SK-N-SH (cell line): Measurements from ENCODE around the gene XK. TPM values are rescaled to one million over a fixed set of nuclear protein-coding genes. Genes with fewer than 3 reads are reported as not detected.

Source experiments
- CTCF ChIA-PET: fragments of 300-600, 350-600 bp; formaldehyde crosslinking; extraction: SDS; loops from one replicate; lab custom pipeline; 2021; lab: Yijun Ruan, JAX
- POLR2A ChIA-PET: fragments of 350-600 bp; sonication (Branson Sonifier 250); formaldehyde crosslinking; extraction: SDS; loops from one replicate; lab custom pipeline; 2020; ENCODE audit warnings: antibody characterized with exemption, inconsistent platforms; lab: Yijun Ruan, JAX
- DNase-seq: peaks from one replicate; pipeline ENCODE4 v3.0.0; 2012
- H2AFZ ChIP-seq: fragments of 200-600 bp; sonication (generic); 2 replicates; pipeline ENCODE4 v1.8.1; 2016; ENCODE audit warnings: antibody characterized with exemption, mild to moderate bottlenecking, low read depth
- H3F3A ChIP-seq: fragments of 200-600 bp; sonication (generic); replicated peaks from 2 replicates; pipeline ENCODE3; 2016; ENCODE audit warnings: antibody characterized with exemption, mild to moderate bottlenecking; ENCODE audit not compliant: insufficient read depth
- H3K27ac ChIP-seq, 2 experiments: fragments of 200-500 bp in 1 of 2; fragments of 200-600 bp in 1 of 2; sonication (Bioruptor generic) in 1 of 2; sonication (generic), shearing (Covaris generic) in 1 of 2; 2 replicates each; pipeline versions ENCODE4 v1.5.1 to v1.6.1; 2014 to 2016; ENCODE audit warnings: low read depth in 2 of 2, inconsistent platforms in 1 of 2, low read length in 1 of 2, mild to moderate bottlenecking in 1 of 2, mixed read lengths in 1 of 2
- H3K27me3 ChIP-seq: fragments of 200-600 bp; sonication (generic), shearing (Covaris generic); 2 replicates; pipeline ENCODE4 v1.6.1; 2016; ENCODE audit warnings: mixed run types; ENCODE audit not compliant: insufficient read depth
- H3K36me3 ChIP-seq, 2 experiments: fragments of 200-500 bp in 1 of 2; fragments of 200-600 bp in 1 of 2; sonication (Bioruptor generic) in 1 of 2; sonication (generic) in 1 of 2; replicated peaks in 1 of 2; 2 replicates each; pipeline versions ENCODE3 to v1.5.1; 2014 to 2016; ENCODE audit warnings: low read length in 1 of 2, mild to moderate bottlenecking in 1 of 2; ENCODE audit not compliant: insufficient read depth in 2 of 2, control insufficient read depth in 1 of 2
- H3K4me1 ChIP-seq, 2 experiments: fragments of 200-500 bp in 1 of 2; fragments of 200-600 bp in 1 of 2; sonication (Bioruptor generic) in 1 of 2; sonication (generic), shearing (Covaris generic) in 1 of 2; 2 replicates each; pipeline versions ENCODE4 v1.5.1 to v1.6.1; 2014 to 2016; ENCODE audit warnings: low read depth in 1 of 2, low read length in 1 of 2, mixed run types in 1 of 2; ENCODE audit not compliant: insufficient read depth in 2 of 2, control insufficient read depth in 1 of 2
- H3K4me2 ChIP-seq: fragments of 200-600 bp; sonication (generic), shearing (Covaris generic); 2 replicates; pipeline ENCODE4 v1.6.1; 2017; ENCODE audit warnings: mixed run types
- H3K4me3 ChIP-seq, 2 experiments: fragments of 200-500 bp in 1 of 2; fragments of 200-600 bp in 1 of 2; sonication (Bioruptor generic) in 1 of 2; sonication (generic), shearing (Covaris generic) in 1 of 2; 2 replicates each; pipeline versions ENCODE4 v1.5.1 to v1.8.1; 2014 to 2016; ENCODE audit warnings: low read depth in 2 of 2, inconsistent platforms in 1 of 2, low read length in 1 of 2, mild to moderate bottlenecking in 1 of 2, mixed read lengths in 1 of 2, moderate library complexity in 1 of 2
- H3K79me2 ChIP-seq: fragments of 200-600 bp; sonication (generic); 2 replicates; pipeline ENCODE4 v1.8.1; 2017; ENCODE audit warnings: mild to moderate bottlenecking; ENCODE audit not compliant: insufficient read depth
- H3K9ac ChIP-seq: fragments of 200-600 bp; sonication (generic); 2 replicates; pipeline ENCODE4 v1.6.1; 2017; ENCODE audit warnings: mixed run types
- H3K9me2 ChIP-seq: fragments of 200-600 bp; sonication (generic); 2 replicates; pipeline ENCODE4 v1.6.1; 2017; ENCODE audit warnings: mixed run types
- H3K9me3 ChIP-seq: fragments of 200-600 bp; sonication (generic); 2 replicates; pipeline ENCODE4 v1.6.1; 2017; ENCODE audit warnings: mixed run types, mild to moderate bottlenecking, moderate library complexity
- H4K20me1 ChIP-seq: fragments of 200-600 bp; sonication (generic); 2 replicates; pipeline ENCODE4 v1.6.1; 2017; ENCODE audit warnings: mild to moderate bottlenecking, mixed run types; ENCODE audit not compliant: insufficient read depth
- CHD2 ChIP-seq: fragments of 150-350 bp; IDR thresholded peaks from 2 replicates; pipeline ENCODE4 v1.6.1; 2018; ENCODE audit warnings: low read length; ENCODE audit not compliant: partially characterized antibody
- ELF1 ChIP-seq: IDR thresholded peaks from 2 replicates; pipeline ENCODE4 v1.4.0; 2012
- EP300 ChIP-seq, 2 experiments: IDR thresholded peaks; 2 replicates each; pipeline versions ENCODE4 v1.4.0 to v1.6.1; 2012; ENCODE audit warnings: borderline replicate concordance in 1 of 2, low read depth in 1 of 2, low read length in 1 of 2
- FOSL2 ChIP-seq: IDR thresholded peaks from 2 replicates; pipeline ENCODE4 v1.4.0; 2012; ENCODE audit warnings: low read depth, mild to moderate bottlenecking, moderate library complexity, borderline replicate concordance
- GABPA ChIP-seq: IDR thresholded peaks from 2 replicates; pipeline ENCODE4 v1.4.0; 2012; ENCODE audit warnings: low read depth, mild to moderate bottlenecking
- MAX ChIP-seq: IDR thresholded peaks from 2 replicates; pipeline ENCODE4 v1.4.0; 2012; ENCODE audit warnings: low read depth
- MEF2A ChIP-seq: IDR thresholded peaks from 2 replicates; pipeline ENCODE4 v1.4.0; 2012; ENCODE audit warnings: low read depth, borderline replicate concordance
- MXI1 ChIP-seq: IDR thresholded peaks from 2 replicates; pipeline ENCODE4 v1.6.1; 2012; ENCODE audit warnings: mild to moderate bottlenecking, low read depth, low read length, improper control_type of control experiment
- NFIC ChIP-seq: IDR thresholded peaks from 2 replicates; pipeline ENCODE4 v1.4.0; 2012; ENCODE audit warnings: borderline replicate concordance
- PBX3 ChIP-seq: IDR thresholded peaks from 2 replicates; pipeline ENCODE4; 2012
- RAD21 ChIP-seq: IDR thresholded peaks from 2 replicates; pipeline ENCODE4 v1.6.1; 2012; ENCODE audit warnings: mild to moderate bottlenecking, low read length
- RCOR1 ChIP-seq: fragments of 150-350 bp; IDR thresholded peaks from 2 replicates; pipeline ENCODE4 v1.6.1; 2017; ENCODE audit warnings: antibody characterized with exemption, low read length
- RFX5 ChIP-seq: IDR thresholded peaks from 2 replicates; pipeline ENCODE4 v1.6.1; 2012; ENCODE audit warnings: mild to moderate bottlenecking, improper control_type of control experiment, low read length
- RXRA ChIP-seq: IDR thresholded peaks from 2 replicates; pipeline ENCODE4 v1.4.0; 2012; ENCODE audit warnings: low read depth, mild to moderate bottlenecking, borderline replicate concordance
- USF1 ChIP-seq: IDR thresholded peaks from 2 replicates; pipeline ENCODE4 v1.4.0; 2012; ENCODE audit warnings: low read depth, borderline replicate concordance
- USF2 ChIP-seq: fragments of 150-350 bp; IDR thresholded peaks from 2 replicates; pipeline ENCODE4 v1.6.1; 2017; ENCODE audit warnings: antibody characterized with exemption, low read length, low read depth, borderline replicate concordance
- YY1 ChIP-seq: IDR thresholded peaks from 2 replicates; pipeline ENCODE4 v1.4.0; 2012; ENCODE audit warnings: low read depth, mild to moderate bottlenecking
- WGBS: methylation state at CpG from one replicate; pipeline ENCODE4 v1.1.6; 2017; ENCODE audit warnings: low lambda C conversion rate; 5-methylcytosine and 5-hydroxymethylcytosine counted together
- polyA plus RNA-seq, 3 experiments: library from polyadenylated mRNA; depleted of rRNA; stranded (reverse); fragments of >200 nt; gene quantifications; 2 replicates each; pipeline ENCODE4 v1.2.3, GENCODE V29; 2012
- TF ChIP-seq, protein P1 (sequence below): IDR thresholded peaks from 2 replicates; pipeline ENCODE4 v1.4.0; 2012; ENCODE audit warnings: low read depth, borderline replicate concordance
- TF ChIP-seq, protein P2 (sequence below): fragments of 150-350 bp; IDR thresholded peaks from 2 replicates; pipeline ENCODE4 v1.6.1; 2016; ENCODE audit warnings: mild to moderate bottlenecking, low read depth, low read length

Gene XK
- polyA plus RNA-seq, 1 of the 3 experiments (the other 2 are of a cell fraction) = not detected

DNA sequence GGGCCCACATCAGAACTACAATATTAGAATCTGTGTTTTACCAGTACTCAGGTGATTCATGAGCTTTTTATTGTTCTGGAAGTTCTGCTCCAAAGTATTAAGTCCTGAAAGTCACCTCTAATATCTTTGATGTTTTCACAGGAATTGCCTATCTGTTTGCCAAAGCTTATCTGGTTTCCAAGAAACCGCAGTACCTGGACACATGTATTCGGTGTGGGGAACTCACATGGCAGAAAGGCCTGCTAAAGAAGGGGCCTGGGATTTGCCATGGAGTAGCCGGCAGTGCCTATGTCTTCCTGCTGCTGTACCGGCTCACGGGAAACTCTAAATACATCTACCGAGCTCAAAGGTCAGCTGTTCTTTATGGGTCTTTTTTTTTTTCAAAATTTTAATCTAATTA lies 18.4 kb upstream of the XK start:
- TF ChIP-seq USF2 = no peak
- TF ChIP-seq YY1 = no peak
- TF ChIP-seq MEF2A = no peak
- no peak for TF ChIP-seq FOSL2
- no peak for TF ChIP-seq NFIC
- TF ChIP-seq MAX = no peak
- no peak for TF ChIP-seq RCOR1
- no peak for TF ChIP-seq EP300 (IDR thresholded peaks at IDR 0.05; ENCODE audit: borderline replicate concordance in 1 of 2, low read depth in 1 of 2, low read length in 1 of 2)
- TF ChIP-seq USF1 = no peak
- TF ChIP-seq PBX3 = no peak
- no peak for TF ChIP-seq ELF1
- TF ChIP-seq MXI1 = no peak
- TF ChIP-seq RXRA = no peak
- TF ChIP-seq RFX5 = no peak
- TF ChIP-seq RAD21 = no peak
- TF ChIP-seq CHD2 = no peak
- TF ChIP-seq, protein P1, sequence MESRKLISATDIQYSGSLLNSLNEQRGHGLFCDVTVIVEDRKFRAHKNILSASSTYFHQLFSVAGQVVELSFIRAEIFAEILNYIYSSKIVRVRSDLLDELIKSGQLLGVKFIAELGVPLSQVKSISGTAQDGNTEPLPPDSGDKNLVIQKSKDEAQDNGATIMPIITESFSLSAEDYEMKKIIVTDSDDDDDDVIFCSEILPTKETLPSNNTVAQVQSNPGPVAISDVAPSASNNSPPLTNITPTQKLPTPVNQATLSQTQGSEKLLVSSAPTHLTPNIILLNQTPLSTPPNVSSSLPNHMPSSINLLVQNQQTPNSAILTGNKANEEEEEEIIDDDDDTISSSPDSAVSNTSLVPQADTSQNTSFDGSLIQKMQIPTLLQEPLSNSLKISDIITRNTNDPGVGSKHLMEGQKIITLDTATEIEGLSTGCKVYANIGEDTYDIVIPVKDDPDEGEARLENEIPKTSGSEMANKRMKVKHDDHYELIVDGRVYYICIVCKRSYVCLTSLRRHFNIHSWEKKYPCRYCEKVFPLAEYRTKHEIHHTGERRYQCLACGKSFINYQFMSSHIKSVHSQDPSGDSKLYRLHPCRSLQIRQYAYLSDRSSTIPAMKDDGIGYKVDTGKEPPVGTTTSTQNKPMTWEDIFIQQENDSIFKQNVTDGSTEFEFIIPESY = no peak
- TF ChIP-seq, protein P2, sequence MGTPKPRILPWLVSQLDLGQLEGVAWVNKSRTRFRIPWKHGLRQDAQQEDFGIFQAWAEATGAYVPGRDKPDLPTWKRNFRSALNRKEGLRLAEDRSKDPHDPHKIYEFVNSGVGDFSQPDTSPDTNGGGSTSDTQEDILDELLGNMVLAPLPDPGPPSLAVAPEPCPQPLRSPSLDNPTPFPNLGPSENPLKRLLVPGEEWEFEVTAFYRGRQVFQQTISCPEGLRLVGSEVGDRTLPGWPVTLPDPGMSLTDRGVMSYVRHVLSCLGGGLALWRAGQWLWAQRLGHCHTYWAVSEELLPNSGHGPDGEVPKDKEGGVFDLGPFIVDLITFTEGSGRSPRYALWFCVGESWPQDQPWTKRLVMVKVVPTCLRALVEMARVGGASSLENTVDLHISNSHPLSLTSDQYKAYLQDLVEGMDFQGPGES = no peak
- TF ChIP-seq GABPA = no peak
- TF ChIP-seq, all 33 proteins: peak for 0
- no peak overlapping the region for H3K4me2 ChIP-seq
- DNase-seq = no peak
- H3K9me3 ChIP-seq = no peaks in the 10 kb centered on the region
- H3K36me3 ChIP-seq = no peaks in the 10 kb centered on the region
- H4K20me1 ChIP-seq = no peaks in the 10 kb centered on the region
- no peaks in the 10 kb centered on the region for H3F3A ChIP-seq
- H3K27me3 ChIP-seq = no peaks in the 10 kb centered on the region
- 54% methylated on average over 6 of the region's 6 CpGs for WGBS
- no peaks in the 10 kb centered on the region for H3K9me2 ChIP-seq
- ChIA-PET POLR2A (no interaction called here), CTCF (no interaction called here)
- H3K79me2 ChIP-seq = no peaks in the 10 kb centered on the region
- no peak overlapping the region for H3K4me3 ChIP-seq
- H3K9ac ChIP-seq = no peak overlapping the region
- H2AFZ ChIP-seq = no peak overlapping the region
- H3K27ac ChIP-seq = no peak overlapping the region
- H3K4me1 ChIP-seq = no peaks in the 10 kb centered on the region
